Measurements from ENCODE around the gene SLC7A4.
"Not testable (repeated sequence)": the region's sequence is repeated elsewhere in the genome, so short reads cannot be mapped to it uniquely, and the experiment has no call there.

SLC7A4 gene

DNA sequence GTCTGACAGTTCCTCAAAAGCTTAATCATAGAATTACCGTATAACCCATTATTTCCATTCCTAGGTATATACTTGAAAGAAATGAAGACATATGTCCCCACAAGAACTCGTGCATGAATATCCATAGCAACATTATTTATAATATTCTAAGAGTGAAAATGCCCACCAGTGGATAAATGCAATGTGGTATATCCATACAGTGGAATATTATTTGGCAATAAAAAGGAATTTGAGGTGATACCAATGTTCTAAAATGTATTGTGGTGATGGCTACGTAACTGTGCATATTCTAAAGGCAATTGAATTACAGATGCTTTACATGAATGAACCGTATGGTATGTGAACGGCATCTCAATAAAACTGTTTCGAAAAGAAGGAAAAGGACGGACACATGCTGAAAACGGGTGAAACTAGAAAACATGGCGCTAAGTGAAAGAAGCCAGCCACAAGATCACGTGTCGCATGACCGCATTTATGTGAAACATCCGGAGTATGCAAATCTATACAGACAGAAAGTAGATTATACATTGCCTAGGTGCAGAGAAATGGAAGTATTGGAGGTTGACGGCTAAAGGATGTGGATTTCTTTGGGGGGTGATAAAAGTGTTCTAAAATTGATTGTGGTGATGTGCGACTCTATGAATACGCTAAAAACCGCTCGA, 29.4 kb upstream of the SLC7A4 start:
- DNase-seq: not testable (repeated sequence)

DNA sequence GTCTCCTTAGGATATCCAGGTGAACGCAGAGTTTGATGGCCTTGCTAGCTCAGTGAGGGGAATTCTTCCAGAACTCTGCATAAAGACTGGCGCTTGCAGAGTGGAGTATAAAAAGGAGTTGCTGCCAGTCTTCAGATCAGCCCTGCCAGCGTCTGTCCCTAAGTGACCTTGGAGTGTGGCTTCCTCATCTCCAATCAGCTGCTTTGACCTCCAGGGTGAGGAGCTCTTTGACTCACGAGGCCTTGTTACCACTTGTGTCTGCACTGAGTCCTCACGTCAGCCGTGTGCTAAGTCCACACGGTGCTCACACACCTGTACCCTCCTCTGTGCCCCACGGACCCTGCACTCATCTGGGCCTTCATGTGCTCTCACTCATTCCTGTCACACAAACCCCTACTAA, 28.0 kb upstream of the SLC7A4 start:
- DNase-seq: not testable (repeated sequence)

DNA sequence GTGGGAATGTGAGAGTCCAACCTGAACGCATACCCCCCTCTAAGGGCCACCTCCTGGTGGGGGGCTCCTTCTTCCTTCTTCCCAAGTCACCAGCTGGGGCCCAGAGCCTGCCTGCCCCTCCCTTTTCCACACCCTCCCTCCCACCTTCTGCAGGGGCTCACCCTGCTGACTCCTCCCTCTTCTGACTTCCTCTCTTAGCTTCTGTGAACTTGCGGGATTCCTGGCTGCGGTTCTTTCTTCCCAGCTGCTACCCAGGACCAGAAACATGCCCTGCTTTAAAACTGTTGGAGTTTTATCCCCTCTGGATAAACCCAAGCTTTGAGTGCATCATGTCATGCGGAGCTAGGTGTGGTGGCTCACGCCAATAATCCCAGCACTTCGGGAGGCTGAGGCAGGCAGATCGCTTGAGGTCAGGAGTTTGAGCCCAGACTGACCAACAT, 23.5 kb upstream of the SLC7A4 start:
- DNase-seq: no peak

DNA sequence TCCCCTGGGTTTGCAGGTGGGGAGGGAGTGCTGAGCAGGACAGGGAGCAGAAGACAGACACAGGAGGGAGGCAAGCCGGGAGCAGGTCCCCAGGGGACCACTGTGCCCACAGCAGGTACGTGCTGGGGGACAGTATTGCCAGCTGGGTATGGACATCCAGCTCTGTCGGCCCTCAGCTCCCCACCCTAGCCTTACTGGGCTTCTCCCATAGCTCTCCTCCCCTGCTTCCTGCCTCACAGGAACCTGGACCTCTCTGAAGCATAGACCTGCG, 23.1 kb upstream of the SLC7A4 start:
- no peak for DNase-seq

GRCh38 chr22:21054714-21055563, 22.6 kb upstream of the SLC7A4 start:
- DNase-seq: no peak

DNA sequence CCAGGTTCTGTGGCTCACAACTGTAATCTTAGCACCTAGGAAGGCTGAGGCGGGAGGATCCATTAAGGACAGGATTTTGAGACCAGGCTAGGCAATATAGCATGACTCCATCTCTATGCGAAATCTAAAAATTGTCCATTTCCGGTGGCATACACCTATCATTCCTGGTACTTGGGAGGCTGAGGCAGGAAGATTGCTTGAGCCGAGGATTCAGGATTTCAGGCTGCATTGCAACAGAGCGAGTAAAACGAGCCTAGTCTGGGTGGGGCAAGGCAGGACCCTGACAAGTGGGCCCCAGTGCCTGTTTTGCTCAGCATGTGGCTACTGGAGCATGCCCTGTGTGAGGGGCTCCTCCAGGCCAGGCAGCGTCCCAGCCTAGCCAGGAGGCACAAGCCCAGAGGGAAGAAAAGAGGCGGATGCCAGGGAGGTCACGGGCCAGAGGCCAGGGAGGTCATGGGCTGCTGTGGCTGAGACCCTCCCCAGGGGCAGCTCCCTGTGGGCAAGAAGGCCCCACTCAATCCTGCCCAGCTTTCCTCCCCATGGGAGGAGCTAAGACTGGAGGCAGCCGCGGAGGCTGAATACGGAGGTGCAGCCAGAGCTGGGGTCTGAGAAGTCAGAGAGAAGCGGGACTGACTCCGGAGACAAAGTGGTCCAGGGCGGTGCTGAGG, 21.8 kb upstream of the SLC7A4 start:
- DNase-seq: no peak

- no peak for DNase-seq
Measured at GRCh38 chr22:21052715-21053459, 20.5 kb upstream of the SLC7A4 start.

GRCh38 chr22:21051831-21052400, 19.6 kb upstream of the SLC7A4 start:
- no peak for DNase-seq

DNA sequence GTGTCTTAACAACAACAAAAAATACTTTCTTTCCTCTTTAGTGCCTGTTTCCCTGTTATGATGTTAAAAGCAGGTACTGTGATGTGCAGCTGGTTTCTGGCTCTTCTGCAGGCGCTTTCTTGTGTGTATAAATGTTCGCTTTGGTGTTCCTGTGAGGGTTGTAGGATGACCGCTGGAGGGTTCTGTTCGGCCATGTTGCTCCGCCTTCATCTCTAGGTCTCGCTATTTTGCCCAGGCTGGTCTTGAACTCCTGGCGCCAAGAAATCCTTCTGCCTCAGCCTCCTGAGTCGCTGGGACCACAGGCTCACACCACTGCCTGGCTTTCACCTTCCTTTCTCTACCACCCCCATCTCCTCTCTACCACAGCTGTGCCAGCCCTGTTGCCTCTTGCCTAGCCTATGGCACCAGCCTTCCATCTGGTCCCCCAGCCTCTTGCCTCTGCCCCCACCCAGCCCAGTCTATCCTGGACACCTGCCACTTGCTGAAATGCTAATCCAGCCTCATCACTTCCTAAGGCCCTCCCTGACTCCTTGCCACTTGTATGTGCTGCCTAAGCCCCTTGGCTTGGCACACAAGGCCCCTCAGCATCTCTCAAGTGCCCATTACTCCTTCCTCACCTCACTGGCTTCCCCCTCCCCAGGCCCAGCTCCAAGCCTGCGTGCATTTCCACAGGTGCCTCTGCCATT, 18.9 kb upstream of the SLC7A4 start:
- no peak for DNase-seq

GRCh38 chr22:21048965-21049364, 16.6 kb upstream of the SLC7A4 start:
- DNase-seq: not testable (repeated sequence)

GRCh38 chr22:21048448-21048847, 16.1 kb upstream of the SLC7A4 start:
- not testable (repeated sequence) for DNase-seq

DNA sequence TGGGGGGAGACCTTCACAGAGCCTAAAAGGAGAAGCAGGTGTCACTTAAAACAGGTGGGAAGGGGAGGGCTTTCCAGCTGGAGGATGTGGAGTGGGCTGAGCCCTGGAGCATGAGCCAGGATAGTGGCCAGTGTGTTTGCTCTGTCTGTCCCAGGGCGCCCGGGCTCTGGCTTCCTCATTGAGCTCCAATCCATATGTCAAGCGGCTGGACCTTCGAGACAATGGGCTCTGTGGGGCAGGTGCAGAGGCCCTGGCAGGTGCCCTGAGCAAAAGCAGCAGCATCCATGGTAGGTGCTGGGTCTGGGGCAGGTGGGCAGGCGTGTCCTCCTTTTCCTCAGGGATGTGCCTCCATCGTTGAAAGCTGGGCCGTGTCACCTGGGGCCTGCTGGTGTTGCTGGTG, 15.4 kb upstream of the SLC7A4 start:
- DNase-seq: no peak

GRCh38 chr22:21047035-21047661, 14.8 kb upstream of the SLC7A4 start:
- no peak for DNase-seq

DNA sequence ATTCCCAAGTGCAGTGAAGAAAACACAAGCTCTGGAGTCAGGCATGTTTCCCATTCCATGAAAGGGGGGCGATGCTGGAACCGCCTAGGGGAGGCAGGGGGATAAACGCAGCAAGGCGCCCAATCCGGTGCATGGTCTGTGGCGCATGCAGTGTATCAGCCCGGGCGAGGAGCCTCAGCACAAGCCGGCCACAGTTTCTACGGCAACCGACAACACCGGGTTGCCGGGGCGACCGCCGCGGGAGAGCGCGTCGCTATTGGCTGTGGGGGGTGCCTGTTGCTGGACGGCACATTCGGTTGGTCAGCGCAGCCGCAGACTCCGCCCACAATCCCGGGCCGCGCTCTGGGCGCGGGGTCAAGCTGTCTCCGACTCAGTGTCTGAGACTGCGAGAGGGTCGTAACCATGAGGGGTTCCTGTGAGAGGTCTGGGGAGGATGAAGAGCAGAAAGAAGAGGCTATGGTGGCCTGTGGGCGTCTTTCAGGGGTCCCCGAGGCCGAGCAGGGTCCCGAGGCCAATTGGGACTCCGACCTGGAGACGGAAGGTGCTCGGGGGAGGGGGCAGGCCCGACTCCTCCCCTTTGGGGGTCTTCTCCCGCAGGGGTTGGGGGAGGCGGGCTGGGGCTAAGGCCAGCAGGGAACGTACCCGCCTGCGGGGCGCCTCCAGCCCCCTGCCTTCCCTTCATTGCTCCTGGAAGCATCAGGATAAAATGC, 13.4 kb upstream of the SLC7A4 start, which contains the start of gene LRRC74B:
Gene LRRC74B, plus strand, starts transcription at position 362 of the 710 bp plus-strand sequence. Its CDS starts 41 bp downstream, at position 403.
- peak; percentile 45 for DNase-seq

DNA sequence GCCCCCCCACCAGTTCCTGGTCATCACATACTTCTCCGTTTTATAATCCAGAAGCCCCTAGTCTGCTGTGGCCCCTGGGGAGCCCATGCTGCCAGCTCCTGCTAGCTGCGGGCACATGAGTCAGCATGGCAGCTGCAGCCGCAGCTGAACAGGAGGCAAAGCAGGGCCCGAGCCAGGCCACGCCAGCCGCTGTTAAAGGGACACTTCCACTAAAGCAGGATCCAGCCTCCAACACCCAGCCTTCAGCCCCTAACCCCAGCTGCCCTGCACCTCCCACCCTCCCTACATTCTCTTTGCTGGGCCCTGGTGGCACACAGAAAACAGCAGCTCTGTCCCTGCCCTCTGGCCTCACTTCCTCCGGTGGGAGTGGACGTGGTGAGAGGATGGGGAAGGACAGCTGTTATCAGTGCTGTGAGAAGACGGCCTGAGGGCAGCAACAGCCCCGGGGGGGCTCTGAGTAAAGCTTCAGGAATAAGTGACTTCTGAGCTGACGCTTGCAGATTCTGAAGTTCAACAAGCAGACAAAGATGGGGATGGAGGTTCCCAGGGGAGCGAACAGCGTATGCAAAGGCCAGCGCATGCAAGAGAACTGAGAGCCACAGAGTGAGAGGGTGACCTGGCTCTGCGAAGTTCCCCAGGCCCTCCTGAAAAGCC, 12.7 kb upstream of the SLC7A4 start:
- no peak for DNase-seq

- no peak for DNase-seq
Measured at GRCh38 chr22:21043860-21044535, 11.6 kb upstream of the SLC7A4 start.

GRCh38 chr22:21042978-21043859, 10.9 kb upstream of the SLC7A4 start:
- no peak for DNase-seq

DNA sequence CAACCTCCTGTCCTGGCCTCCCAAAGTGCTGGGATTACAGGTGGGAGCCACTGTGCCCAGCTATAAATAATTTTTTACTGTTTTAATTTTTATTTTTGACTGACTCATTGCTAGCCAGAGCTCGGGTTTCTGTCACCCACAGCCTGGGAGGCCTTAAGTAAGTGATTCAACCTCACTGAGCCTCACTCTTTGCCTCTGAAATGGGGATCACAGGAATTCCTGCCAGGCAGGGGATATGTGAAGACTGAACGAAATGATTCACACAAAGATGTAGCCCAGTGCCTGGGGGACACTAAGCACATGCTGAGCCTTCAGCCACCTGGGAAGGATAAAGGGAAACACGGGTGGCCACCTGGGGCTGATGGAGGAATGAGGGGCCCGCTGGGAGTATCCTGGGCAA, 9.6 kb upstream of the SLC7A4 start:
- no peak for DNase-seq

GRCh38 chr22:21039158-21039557, 6.8 kb upstream of the SLC7A4 start:
- not testable (repeated sequence) for DNase-seq
